Peyer's patch (tissue), 4 donors: ENCODE results near the gene TMEM184A. TPM values are rescaled to one million over a fixed set of nuclear protein-coding genes. Genes with fewer than 3 reads are reported as not detected.
A peak's percentile ranks its signal among the peaks of the same experiment; 100 is the strongest.

Experiments used
- DNase-seq, 3 donors: peaks; one replicate each; pipeline ENCODE4 v3.0.0-alpha.2; 2017 to 2019
- H3K27ac ChIP-seq, 4 donors: fragments of 200-600 bp; sonication (generic); one replicate each; pipeline ENCODE4 v1.5.1; 2016 to 2019
- H3K27me3 ChIP-seq, 2 donors: fragments of 200-600 bp; sonication (generic); one replicate each; pipeline ENCODE4 v1.5.1; 2019
- H3K36me3 ChIP-seq, 3 donors: fragments of 200-600 bp; sonication (generic); one replicate each; pipeline ENCODE4 v1.5.1; 2016 to 2019
- H3K4me1 ChIP-seq, 4 donors: fragments of 200-600 bp; sonication (generic); one replicate each; pipeline ENCODE4 v1.5.1; 2016 to 2019
- H3K4me3 ChIP-seq, 4 donors: fragments of 200-600 bp; sonication (generic); 1 replicate in 3 of 4; 2 replicates in 1 of 4; pipeline ENCODE4 v1.5.1; 2016 to 2019; ENCODE audit warnings: mild to moderate bottlenecking in 1 of 4
- H3K9me3 ChIP-seq, 4 donors: fragments of 200-600 bp; sonication (generic); one replicate each; pipeline ENCODE4 v1.5.1; 2016 to 2019; ENCODE audit warnings: mild to moderate bottlenecking in 1 of 4
- CTCF ChIP-seq, 6 experiments: fragments of 450-650 bp in 4 of 6; fragments of 200-600 bp in 2 of 6; sonication (generic) in 1 of 6; IDR thresholded peaks; one replicate each; pipeline ENCODE4 v1.5.1; 2017 to 2019; ENCODE audit warnings: antibody characterized with exemption in 6 of 6, mild to moderate bottlenecking in 3 of 6, moderate library complexity in 1 of 6
- POLR2A ChIP-seq, 2 donors: fragments of 450-650 bp; IDR thresholded peaks; one replicate each; pipeline ENCODE4 v1.5.1; 2017; ENCODE audit warnings: antibody characterized with exemption in 2 of 2, mild to moderate bottlenecking in 2 of 2, moderate library complexity in 2 of 2
- total RNA-seq, 4 donors: library from RNA; depleted of rRNA; stranded (reverse); fragments of >200 nt; gene quantifications; one replicate each; pipeline ENCODE4 v1.1.0, GENCODE V29; 2016

Gene TMEM184A
- total RNA-seq, 4 donors from 2014 or later: 41.3 to 161 (median 151) TPM

DNA sequence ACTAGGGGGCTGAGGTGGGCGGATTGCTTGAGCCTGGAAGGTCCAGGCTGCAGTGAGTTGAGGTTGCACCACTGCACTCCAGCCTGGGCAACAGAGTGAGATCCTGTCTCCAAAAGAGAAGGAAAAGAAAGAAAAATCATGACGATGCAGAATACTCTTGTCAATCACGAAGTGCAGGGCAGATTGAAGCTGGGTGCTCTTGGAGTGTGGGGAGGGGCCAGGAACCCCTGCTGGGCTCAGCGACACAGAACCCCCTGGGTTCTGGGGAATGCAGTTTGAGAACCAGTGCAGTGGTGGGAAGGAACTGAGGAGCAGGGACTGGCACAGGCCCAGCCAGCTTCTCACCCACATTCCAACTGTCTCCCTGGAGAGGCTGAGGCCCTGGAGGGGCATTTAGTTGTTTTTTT is 41.0 kb downstream of the TMEM184A start:
- no peak for DNase-seq
- H3K9me3 ChIP-seq: no peaks in the 10 kb centered on the region
- H3K4me1 ChIP-seq: peaks cover 0 to 21% (median 0%) of the 10 kb centered on the region in 4 donors
- no peaks in the 10 kb centered on the region for H3K36me3 ChIP-seq
- no peak overlapping the region for H3K4me3 ChIP-seq
- no peak overlapping the region for H3K27ac ChIP-seq
- no peaks in the 10 kb centered on the region for H3K27me3 ChIP-seq
- TF ChIP-seq POLR2A (IDR thresholded peaks at IDR 0.05) (no peak), CTCF (IDR thresholded peaks at IDR 0.05) (no peak)

GRCh38 chr7:1514407-1514806 is 41.6 kb downstream of the TMEM184A start:
- TF ChIP-seq CTCF (IDR thresholded peaks at IDR 0.05) (no peak), POLR2A (IDR thresholded peaks at IDR 0.05) (no peak)
- Histone ChIP-seq H3K27me3 (no peaks in the 10 kb centered on the region), H3K4me3 (no peak overlapping the region), H3K36me3 (no peaks in the 10 kb centered on the region), H3K9me3 (no peaks in the 10 kb centered on the region), H3K4me1 (peaks cover 0 to 21% (median 0%) of the 10 kb centered on the region in 4 donors), H3K27ac (no peak overlapping the region)
- no peak for DNase-seq

DNA sequence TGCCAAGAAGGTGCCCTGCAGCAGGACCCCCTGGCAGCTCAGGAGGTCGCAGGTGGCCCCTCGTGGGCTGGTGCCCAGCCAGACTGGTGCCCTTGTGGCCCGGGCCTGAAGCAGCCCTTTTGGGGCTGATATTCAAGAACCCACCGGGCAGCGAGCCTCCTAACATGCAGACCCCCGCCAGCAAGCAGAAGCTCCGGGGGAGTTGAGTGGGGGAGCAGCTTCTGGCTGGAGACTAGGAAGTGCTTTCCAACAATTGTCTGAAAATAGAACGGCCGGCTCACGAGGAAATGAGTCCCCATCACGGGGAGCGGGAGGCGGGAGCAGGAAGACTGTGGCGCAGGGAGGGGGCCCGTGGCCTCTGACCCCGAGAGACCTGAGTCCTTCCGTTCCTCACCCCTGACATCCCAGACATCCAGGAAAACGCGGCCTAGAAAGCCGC is 42.3 kb downstream of the TMEM184A start:
- Histone ChIP-seq H3K4me1 (peaks cover 0 to 21% (median 0%) of the 10 kb centered on the region in 4 donors), H3K4me3 (no peak overlapping the region)
- no peak for DNase-seq

DNA sequence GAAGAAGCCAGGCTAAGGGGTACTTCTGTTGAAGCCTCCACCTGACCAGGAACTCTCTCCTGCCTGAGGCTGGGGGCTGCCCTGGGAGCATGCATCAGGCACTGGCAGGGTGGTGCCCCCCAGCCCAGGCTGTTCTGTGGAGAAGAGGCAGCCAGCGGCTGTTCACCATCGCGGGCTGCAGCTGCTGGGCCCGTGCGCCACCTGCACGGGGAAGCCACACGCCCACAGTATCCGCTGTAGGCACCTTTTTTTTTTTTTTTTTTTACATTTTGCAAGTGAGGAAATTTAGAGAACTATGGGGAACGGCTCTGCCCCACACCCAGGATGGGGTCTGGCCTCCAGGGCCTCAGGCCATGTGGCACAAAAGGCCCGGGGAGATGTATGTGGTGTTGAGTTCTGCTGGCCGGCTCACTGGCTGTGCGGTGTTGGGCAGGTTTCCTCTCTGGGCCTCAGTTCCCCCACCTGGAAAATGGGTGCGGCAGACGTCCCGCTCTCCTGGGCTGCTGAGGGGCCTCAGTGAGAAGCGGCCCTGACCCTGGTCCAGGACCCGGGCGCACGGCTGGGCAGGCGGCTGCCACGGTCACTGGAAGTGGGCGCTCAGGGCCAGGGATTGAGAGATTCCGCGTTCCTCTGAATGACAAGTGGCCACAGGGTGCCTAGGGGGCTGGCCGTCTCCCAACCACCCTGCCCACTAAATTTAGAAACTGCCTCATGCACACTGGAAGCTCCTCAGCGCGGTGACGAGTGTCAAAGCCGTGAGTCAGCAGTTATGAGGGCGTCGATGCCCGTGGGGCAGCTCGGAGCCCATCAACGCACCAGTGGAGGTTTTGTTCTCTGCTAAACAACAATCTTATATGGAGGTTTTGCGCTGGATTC is 43.0 kb downstream of the TMEM184A start:
- Histone ChIP-seq H3K4me1 (peaks cover 0 to 21% (median 0%) of the 10 kb centered on the region in 4 donors), H3K27ac (peak overlapping the region in 3 of 4 donors; percentile 55 to 72 (median 63)), H3K36me3 (no peaks in the 10 kb centered on the region), H3K4me3 (no peak overlapping the region), H3K9me3 (no peaks in the 10 kb centered on the region), H3K27me3 (no peaks in the 10 kb centered on the region)
- no peak for TF ChIP-seq POLR2A (IDR thresholded peaks at IDR 0.05)
- no peak for TF ChIP-seq CTCF (IDR thresholded peaks at IDR 0.05)
- DNase-seq: peak in 2 of 3 donors; percentile 75 to 77

More for the DNA sequence above, 42.3 kb downstream of the TMEM184A start:
- no peaks in the 10 kb centered on the region for H3K9me3 ChIP-seq
- H3K36me3 ChIP-seq: no peaks in the 10 kb centered on the region
- no peaks in the 10 kb centered on the region for H3K27me3 ChIP-seq
- TF ChIP-seq POLR2A (IDR thresholded peaks at IDR 0.05) (no peak), CTCF (IDR thresholded peaks at IDR 0.05) (no peak)
- peak overlapping the region; percentile 28 to 72 (median 59) for H3K27ac ChIP-seq

GRCh38 chr7:1511444-1512422 is 44.3 kb downstream of the TMEM184A start:
- TF ChIP-seq CTCF (IDR thresholded peaks at IDR 0.05): no peak
- TF ChIP-seq POLR2A (IDR thresholded peaks at IDR 0.05): no peak
- no peak overlapping the region for H3K4me3 ChIP-seq
- no peaks in the 10 kb centered on the region for H3K27me3 ChIP-seq
- H3K36me3 ChIP-seq: no peaks in the 10 kb centered on the region
- peaks cover 0 to 21% (median 2%) of the 10 kb centered on the region in 4 donors for H3K4me1 ChIP-seq
- no peak for DNase-seq
- H3K27ac ChIP-seq: peak overlapping the region in 1 of 4 donors; percentile 55
- H3K9me3 ChIP-seq: no peaks in the 10 kb centered on the region
